Naive thymus-derived CD8-positive, alpha-beta T cell (primary cell): ENCODE results near the gene DNAJC5. TPM values are rescaled to one million over a fixed set of nuclear protein-coding genes. Genes with fewer than 3 reads are reported as not detected.
"Not testable (repeated sequence)": the region's sequence is repeated elsewhere in the genome, so short reads cannot be mapped to it uniquely, and the experiment has no call there.

Experiments
- ATAC-seq, 2 donors: fragments of 150-1000 bp; cut with Tn5 transposase in 1 of 2; sonication (Bioruptor Pico), chemical (Tn5 transposase) in 1 of 2; 1 replicate in 1 of 2; 2 replicates in 1 of 2; pipeline ENCODE4 v1.10.0; 2021; ENCODE audit warnings: mild to moderate bottlenecking in 2 of 2, moderate library complexity in 2 of 2
- POLR2A ChIA-PET: fragments of 350-600 bp; sonication (Branson Sonifier 250); formaldehyde crosslinking; loops from one replicate; lab custom pipeline; 2021; ENCODE audit warnings: antibody characterized with exemption; lab: Charles Lee
- DNase-seq, 10 donors: peaks; one replicate each; pipeline versions ENCODE4 v3.0.0 to v3.0.0-alpha.2; 2020 to 2022
- H3K27ac Mint-ChIP-seq, 10 donors: one replicate each; pipeline ENCODE4 v1.8.0; 2020 to 2022; ENCODE audit warnings: mild to moderate bottlenecking in 10 of 10, mixed read lengths in 10 of 10, moderate library complexity in 4 of 10, inconsistent platforms in 1 of 10
- H3K27me3 Mint-ChIP-seq, 5 donors: one replicate each; pipeline ENCODE4 v1.8.0; 2021 to 2022; ENCODE audit warnings: mixed read lengths in 5 of 5
- H3K36me3 Mint-ChIP-seq, 3 donors: one replicate each; pipeline ENCODE4 v1.8.0; 2020 to 2022; ENCODE audit warnings: mixed read lengths in 3 of 3, mild to moderate bottlenecking in 2 of 3, inconsistent platforms in 1 of 3
- H3K4me1 Mint-ChIP-seq, 4 donors: one replicate each; pipeline ENCODE4 v1.8.0; 2021 to 2022; ENCODE audit warnings: mixed read lengths in 4 of 4
- H3K4me3 Mint-ChIP-seq, 10 donors: one replicate each; pipeline ENCODE4 v1.8.0; 2020 to 2022; ENCODE audit warnings: mild to moderate bottlenecking in 10 of 10, mixed read lengths in 10 of 10, moderate library complexity in 6 of 10, inconsistent platforms in 1 of 10
- H3K9me3 Mint-ChIP-seq, 9 donors: one replicate each; pipeline ENCODE4 v1.8.0; 2020 to 2022; ENCODE audit warnings: mixed read lengths in 9 of 9, mild to moderate bottlenecking in 3 of 9, inconsistent platforms in 1 of 9, moderate library complexity in 1 of 9
- polyA plus RNA-seq, 3 donors: library from polyadenylated mRNA; unstranded; fragments of 300-500 nt; fragmentation: Illumina TruSeq; gene quantifications; one replicate each; pipeline ENCODE4 v1.2.3, GENCODE V29; 2021
- total RNA-seq, 8 experiments: library from RNA in 2 of 8; stranded (reverse) in 2 of 8; gene quantifications; one replicate each; pipeline ENCODE4 v1.2.3 and lab custom pipeline; 2021 to 2026

The DNAJC5 gene
- total and polyA plus RNA-seq, 5 experiments from 2014 or later = 4.7 to 52.9 (median 7.1) TPM

GRCh38 chr20:63955827-63956663, 61.1 kb downstream of the DNAJC5 start, which contains the start of gene UCKL1:
TSS of gene UCKL1 (minus strand) at chr20:63956416. CDS start at chr20:63956372, 44 bp downstream.
- Mint-ChIP-seq H3K4me1 (peaks cover 10 to 44% (median 30%) of the 10 kb centered on the region in 4 donors), H3K4me3 (peak within 1 kb of the TSS; percentile 76 to 89 (median 84)), H3K9me3 (no peaks in the 10 kb centered on the region), H3K27me3 (no peaks in the 10 kb centered on the region), H3K36me3 (peaks cover 0 to 9% (median 2%) of the 10 kb centered on the region in 3 donors), H3K27ac (peak within 1 kb of the TSS; percentile 22 to 93 (median 82))
- POLR2A ChIA-PET = interaction anchor here (0.6 to 2.4 kb wide), 21 partner anchors 12 to 459 kb away, joined by 3 to 19 read pairs (median 4); partner anchors contain the start of genes ARFRP1, LIME1, PRPF6 and PTK6
- DNase-seq (peak; percentile 83 to 95 (median 89)), ATAC-seq (peak; percentile 81 to 85)

DNA sequence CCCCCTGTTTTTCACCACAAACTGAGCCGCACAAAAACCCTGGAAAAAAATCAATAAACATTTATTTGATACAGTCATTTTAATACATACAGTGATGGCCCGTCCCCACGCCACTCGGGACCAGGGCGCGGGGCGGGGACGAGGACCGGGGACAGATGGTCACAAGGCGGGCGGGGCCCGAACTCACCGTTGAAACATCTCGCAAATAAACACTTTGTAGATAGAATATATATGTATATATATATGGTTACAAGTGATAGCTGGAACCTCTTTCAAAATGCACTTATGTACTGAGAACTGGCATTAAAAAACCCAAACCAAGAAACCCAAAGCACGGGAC, 61.7 kb downstream of the DNAJC5 start:
- ATAC-seq (peak; percentile 23 to 45), DNase-seq (no peak)
- H3K4me1 Mint-ChIP-seq = peaks cover 10 to 41% (median 29%) of the 10 kb centered on the region in 4 donors
- peaks cover 0 to 15% (median 2%) of the 10 kb centered on the region in 3 donors for H3K36me3 Mint-ChIP-seq
- peak overlapping the region; percentile 76 to 89 (median 84) for H3K4me3 Mint-ChIP-seq
- no peaks in the 10 kb centered on the region for H3K9me3 Mint-ChIP-seq
- H3K27me3 Mint-ChIP-seq = no peaks in the 10 kb centered on the region
- peak overlapping the region; percentile 22 to 90 (median 74) for H3K27ac Mint-ChIP-seq
- POLR2A ChIA-PET = interaction anchor here (0.6 to 2.4 kb wide), 20 partner anchors 12 to 460 kb away, joined by 3 to 19 read pairs (median 4); partner anchors contain the start of genes ARFRP1, LIME1, PRPF6 and PTK6

- POLR2A ChIA-PET = interaction anchor here (0.7 to 2.4 kb wide), 15 partner anchors 9 to 461 kb away, joined by 3 to 19 read pairs (median 5); partner anchors contain the start of genes LIME1, PRPF6, PTK6 and RGS19
- Mint-ChIP-seq H3K36me3 (peaks cover 0 to 17% (median 2%) of the 10 kb centered on the region in 3 donors), H3K27ac (peak overlapping the region in 8 of 10 donors; percentile 25 to 90 (median 64)), H3K9me3 (no peaks in the 10 kb centered on the region), H3K27me3 (no peaks in the 10 kb centered on the region), H3K4me3 (peak overlapping the region; percentile 76 to 89 (median 84)), H3K4me1 (peaks cover 10 to 41% (median 29%) of the 10 kb centered on the region in 4 donors)
- DNase-seq (peak in 4 of 10 donors; percentile 35 to 77 (median 52)), ATAC-seq (peak; percentile 16 to 38)
Observed at GRCh38 chr20:63957004-63957689, 62.2 kb downstream of the DNAJC5 start.

GRCh38 chr20:63957690-63958441, 62.9 kb downstream of the DNAJC5 start:
- Mint-ChIP-seq H3K4me3 (peak overlapping the region in 7 of 10 donors; percentile 36 to 76 (median 59)), H3K9me3 (no peaks in the 10 kb centered on the region), H3K36me3 (peaks cover 0 to 21% (median 2%) of the 10 kb centered on the region in 3 donors), H3K4me1 (peaks cover 10 to 36% (median 26%) of the 10 kb centered on the region in 4 donors), H3K27ac (peak overlapping the region in 5 of 10 donors; percentile 15 to 90 (median 44)), H3K27me3 (no peaks in the 10 kb centered on the region)
- DNase-seq (no peak), ATAC-seq (no peak)
- POLR2A ChIA-PET = interaction anchor here (0.6 to 2.4 kb wide), 8 partner anchors 9 to 216 kb away, joined by 3 to 19 read pairs (median 6); partner anchors contain the start of genes PRPF6, RGS19 and SAMD10

GRCh38 chr20:63958471-63958870, 63.5 kb downstream of the DNAJC5 start:
- no peaks in the 10 kb centered on the region for H3K27me3 Mint-ChIP-seq
- H3K36me3 Mint-ChIP-seq = peaks cover 0 to 21% (median 2%) of the 10 kb centered on the region in 3 donors
- H3K27ac Mint-ChIP-seq = peak overlapping the region in 2 of 10 donors; percentile 56 to 57
- H3K9me3 Mint-ChIP-seq = no peaks in the 10 kb centered on the region
- POLR2A ChIA-PET = interaction anchor here (0.6 to 1.0 kb wide), 3 partner anchors 9 to 17 kb away, joined by 3 to 4 read pairs (median 3); no protein-coding TSS in a partner anchor
- H3K4me3 Mint-ChIP-seq = peak overlapping the region in 1 of 10 donors; percentile 18
- no peak for DNase-seq
- no peak for ATAC-seq
- H3K4me1 Mint-ChIP-seq = peaks cover 9 to 30% (median 24%) of the 10 kb centered on the region in 4 donors

GRCh38 chr20:63958964-63959698, 64.2 kb downstream of the DNAJC5 start:
- Mint-ChIP-seq H3K9me3 (peaks cover 0 to 3% (median 0%) of the 10 kb centered on the region in 9 donors), H3K36me3 (peaks cover 0 to 20% (median 2%) of the 10 kb centered on the region in 3 donors), H3K27me3 (no peaks in the 10 kb centered on the region), H3K4me3 (peak overlapping the region in 2 of 10 donors; percentile 14 to 47), H3K27ac (peak overlapping the region in 4 of 10 donors; percentile 20 to 75 (median 53)), H3K4me1 (peaks cover 7 to 23% (median 17%) of the 10 kb centered on the region in 4 donors)
- POLR2A ChIA-PET = interaction anchor here (0.6 to 1.0 kb wide), 4 partner anchors 8 to 84 kb away, joined by 3 to 5 read pairs (median 4); no protein-coding TSS in a partner anchor
- ATAC-seq (no peak), DNase-seq (no peak)

DNA sequence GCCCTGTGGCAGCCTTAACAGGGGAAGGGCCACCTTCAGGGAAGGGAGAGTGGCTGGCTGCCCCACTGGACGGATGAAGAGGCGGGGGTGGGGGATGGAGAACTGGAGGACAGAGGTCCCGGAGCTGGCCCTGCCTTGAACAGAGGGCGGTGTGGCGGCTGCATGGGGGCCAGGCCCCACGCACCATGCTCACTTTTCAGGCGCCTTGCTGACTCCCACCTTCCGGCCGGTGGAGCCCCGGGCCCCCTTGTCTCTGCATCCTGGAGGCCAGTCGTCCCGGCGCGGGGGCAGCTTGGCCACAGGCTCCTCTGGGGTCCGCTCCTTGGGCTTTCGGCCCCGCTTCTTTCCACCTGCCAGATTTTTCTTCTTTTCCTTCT, 64.8 kb downstream of the DNAJC5 start:
- H3K9me3 Mint-ChIP-seq = peaks cover 0 to 3% (median 0%) of the 10 kb centered on the region in 9 donors
- DNase-seq (no peak), ATAC-seq (no peak)
- H3K27ac Mint-ChIP-seq = no peak overlapping the region
- H3K27me3 Mint-ChIP-seq = no peaks in the 10 kb centered on the region
- H3K4me1 Mint-ChIP-seq = peaks cover 4 to 18% (median 12%) of the 10 kb centered on the region in 4 donors
- POLR2A ChIA-PET = no interaction called here
- H3K36me3 Mint-ChIP-seq = peaks cover 0 to 22% (median 2%) of the 10 kb centered on the region in 3 donors
- H3K4me3 Mint-ChIP-seq = no peak overlapping the region

DNA sequence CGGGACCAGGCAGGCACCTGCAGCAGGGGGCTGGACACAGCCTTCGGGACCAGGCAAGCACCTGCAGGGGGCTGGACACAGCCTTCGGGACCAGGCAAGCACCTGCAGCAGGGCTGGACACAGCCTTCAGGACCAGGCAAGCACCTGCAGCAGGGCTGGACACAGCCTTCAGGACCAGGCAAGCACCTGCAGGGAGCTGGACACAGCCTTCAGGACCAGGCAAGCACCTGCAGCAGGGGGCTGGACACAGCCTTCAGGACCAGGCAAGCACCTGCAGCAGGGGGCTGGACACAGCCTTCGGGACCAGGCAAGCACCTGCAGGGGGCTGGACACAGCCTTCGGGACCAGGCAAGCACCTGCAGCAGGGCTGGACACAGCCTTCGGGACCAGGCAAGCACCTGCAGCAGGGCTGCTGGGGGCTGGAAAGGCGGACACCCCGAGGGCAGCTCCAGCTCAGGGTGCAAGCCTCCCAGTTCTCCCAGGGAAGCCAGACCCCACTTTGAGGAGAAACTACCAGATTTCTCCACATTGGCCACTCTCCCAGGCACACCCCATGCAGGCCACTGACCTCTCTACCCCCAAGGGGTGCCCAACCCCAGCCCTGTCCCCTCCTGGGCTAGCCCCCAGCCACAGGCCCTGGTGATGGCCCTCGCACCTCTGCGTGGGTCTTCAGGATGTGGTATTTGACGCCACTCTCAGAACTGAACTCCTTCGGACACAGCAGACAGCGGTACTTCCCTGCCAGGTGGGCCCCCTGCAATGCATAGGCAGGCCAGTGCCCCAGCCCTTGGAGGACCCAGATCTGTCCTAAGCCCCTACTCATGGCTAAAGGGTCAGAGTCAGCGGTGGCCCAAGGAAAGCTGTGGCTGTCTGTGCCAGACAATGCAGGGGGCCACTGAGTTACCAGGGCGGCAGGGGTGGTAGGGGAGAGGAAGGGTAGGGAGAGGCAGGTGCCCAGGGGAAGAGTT, 66.0 kb downstream of the DNAJC5 start:
- H3K4me3 Mint-ChIP-seq, DNase-seq, H3K27me3 Mint-ChIP-seq, H3K27ac Mint-ChIP-seq, H3K9me3 Mint-ChIP-seq, ATAC-seq: not testable (repeated sequence)
- peaks cover 0 to 22% (median 2%) of the 10 kb centered on the region in 3 donors for H3K36me3 Mint-ChIP-seq
- POLR2A ChIA-PET = interaction anchor here (0.6 to 1.2 kb wide), 3 partner anchors 11 to 104 kb away, joined by 3 to 5 read pairs (median 3); no protein-coding TSS in a partner anchor
- H3K4me1 Mint-ChIP-seq = peaks cover 4 to 13% (median 9%) of the 10 kb centered on the region in 4 donors

- H3K27me3 Mint-ChIP-seq = no peaks in the 10 kb centered on the region
- peaks cover 3 to 12% (median 7%) of the 10 kb centered on the region in 4 donors for H3K4me1 Mint-ChIP-seq
- peaks cover 0 to 22% (median 2%) of the 10 kb centered on the region in 3 donors for H3K36me3 Mint-ChIP-seq
- peaks cover 0 to 6% (median 0%) of the 10 kb centered on the region in 9 donors for H3K9me3 Mint-ChIP-seq
- ATAC-seq = no peak
- H3K27ac Mint-ChIP-seq = peak overlapping the region in 1 of 10 donors; percentile 24
- POLR2A ChIA-PET = interaction anchor here (0.6 to 1.2 kb wide), 3 partner anchors 10 to 105 kb away, joined by 3 to 5 read pairs (median 3); no protein-coding TSS in a partner anchor
- H3K4me3 Mint-ChIP-seq = no peak overlapping the region
- no peak for DNase-seq
Observed at GRCh38 chr20:63961664-63962425, 66.9 kb downstream of the DNAJC5 start.
